ENCODE results near the gene USP48. TPM values are rescaled to one million over a fixed set of nuclear protein-coding genes. Genes with fewer than 3 reads are reported as not detected.
A peak's percentile ranks its signal among the peaks of the same experiment; 100 is the strongest.

The USP48 gene
- total and polyA plus RNA-seq, 10 of the 15 experiments (the other 5 are each of a cell fraction or from before 2014, with no cell fraction given) = 21.2 to 115 (median 75.5) TPM

GRCh38 chr1:21778405-21778727, 4.6 kb downstream of the USP48 start:
- ChIA-PET RAD21 (ENCODE audit: unreplicated experiment) (interaction anchor here (1.4 kb wide), 2 partner anchors 16 to 123 kb away, joined by 3 to 8 read pairs; no protein-coding TSS in a partner anchor), POLR2A (interaction anchor here (0.6 to 7.8 kb wide), 3 partner anchors 15 to 245 kb away, joined by 3 to 102 read pairs (median 6); no protein-coding TSS in a partner anchor), SMC1A (ENCODE audit: uncharacterized antibody, unreplicated experiment) (interaction anchor here (1.4 to 7.5 kb wide), 2 partner anchors 14 to 15 kb away, joined by 4 to 100 read pairs; no protein-coding TSS in a partner anchor), CTCF (interaction anchor here (1.1 to 1.4 kb wide), 3 partner anchors 15 to 18 kb away, joined by 3 to 4 read pairs (median 3); no protein-coding TSS in a partner anchor)
- WGBS (ENCODE audit: insufficient coverage, insufficient replicate concordance, low lambda C conversion rate, missing lambda C conversion rate) = 79% methylated on average over 2 of the region's 2 CpGs
- in situ Hi-C loops (cut with MboI) = loop anchor here (25.0 kb wide), 1 partner anchor 1809 kb away; no protein-coding TSS in a partner anchor
- no peak for FAIRE-seq
- no peaks in the 10 kb centered on the region; a peak in 2 of 4 replicates for H3K36me3 ChIP-seq (ENCODE audit: control insufficient read depth in 2 of 2, insufficient read depth in 2 of 2, low read length in 1 of 2)
- peaks cover 12% of the 10 kb centered on the region for H3K4me1 ChIP-seq (ENCODE audit: control insufficient read depth, insufficient read depth, low read length)
- no TSS peak for BruUV-seq (replicated peaks)
- 0 out of 2 replicates have a peak overlapping the region, but pooled peaks have one; percentile 20 for H3K9ac ChIP-seq (ENCODE audit: control insufficient read depth, insufficient read depth, low read length)
- H3K4me2 ChIP-seq (ENCODE audit: control insufficient read depth, insufficient read depth) = peak overlapping the region; percentile 69
- no peaks in the 10 kb centered on the region for H4K20me1 ChIP-seq (ENCODE audit: control insufficient read depth, insufficient read depth)
- no peak overlapping the region for H2AFZ ChIP-seq (ENCODE audit: control insufficient read depth, low read depth, low read length)
- no peaks in the 10 kb centered on the region for H3K27me3 ChIP-seq (replicated peaks in 1 of 2; ENCODE audit: control insufficient read depth in 2 of 2, insufficient read depth in 2 of 2, low read length in 1 of 2)
- TF ChIP-seq, protein P1, sequence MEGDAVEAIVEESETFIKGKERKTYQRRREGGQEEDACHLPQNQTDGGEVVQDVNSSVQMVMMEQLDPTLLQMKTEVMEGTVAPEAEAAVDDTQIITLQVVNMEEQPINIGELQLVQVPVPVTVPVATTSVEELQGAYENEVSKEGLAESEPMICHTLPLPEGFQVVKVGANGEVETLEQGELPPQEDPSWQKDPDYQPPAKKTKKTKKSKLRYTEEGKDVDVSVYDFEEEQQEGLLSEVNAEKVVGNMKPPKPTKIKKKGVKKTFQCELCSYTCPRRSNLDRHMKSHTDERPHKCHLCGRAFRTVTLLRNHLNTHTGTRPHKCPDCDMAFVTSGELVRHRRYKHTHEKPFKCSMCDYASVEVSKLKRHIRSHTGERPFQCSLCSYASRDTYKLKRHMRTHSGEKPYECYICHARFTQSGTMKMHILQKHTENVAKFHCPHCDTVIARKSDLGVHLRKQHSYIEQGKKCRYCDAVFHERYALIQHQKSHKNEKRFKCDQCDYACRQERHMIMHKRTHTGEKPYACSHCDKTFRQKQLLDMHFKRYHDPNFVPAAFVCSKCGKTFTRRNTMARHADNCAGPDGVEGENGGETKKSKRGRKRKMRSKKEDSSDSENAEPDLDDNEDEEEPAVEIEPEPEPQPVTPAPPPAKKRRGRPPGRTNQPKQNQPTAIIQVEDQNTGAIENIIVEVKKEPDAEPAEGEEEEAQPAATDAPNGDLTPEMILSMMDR (IDR thresholded peaks at IDR 0.05 in 2 of 3, conservative IDR thresholded peaks at IDR 0.05 in 1 of 3; ENCODE audit: control insufficient read depth in 2 of 3, extremely low read depth in 1 of 3, insufficient read depth in 1 of 3, low read depth in 3 of 3, low read length in 3 of 3) = no peak
- TF ChIP-seq EGR1 (IDR thresholded peaks at IDR 0.05; ENCODE audit: borderline replicate concordance in 1 of 2, low read depth in 2 of 2, low read length in 2 of 2) = no peak
- no peak for TF ChIP-seq IRF4 (IDR thresholded peaks at IDR 0.05; ENCODE audit: low read depth, low read length)
- TF ChIP-seq CHD1 (IDR thresholded peaks at IDR 0.05; ENCODE audit: low read depth, low read length) = no peak
- TF ChIP-seq ZNF207 (IDR thresholded peaks at IDR 0.05; ENCODE audit: borderline replicate concordance) = no peak
- TF ChIP-seq PAX5 (IDR thresholded peaks at IDR 0.05; ENCODE audit: borderline replicate concordance, low read depth, low read length) = no peak
- TF ChIP-seq RAD21 (IDR thresholded peaks at IDR 0.05; ENCODE audit: insufficient read depth, low read depth, low read length) = no peak
- TF ChIP-seq BRCA1 (IDR thresholded peaks at IDR 0.05; ENCODE audit: low read depth, low read length) = no peak
- TF ChIP-seq, protein P2, sequence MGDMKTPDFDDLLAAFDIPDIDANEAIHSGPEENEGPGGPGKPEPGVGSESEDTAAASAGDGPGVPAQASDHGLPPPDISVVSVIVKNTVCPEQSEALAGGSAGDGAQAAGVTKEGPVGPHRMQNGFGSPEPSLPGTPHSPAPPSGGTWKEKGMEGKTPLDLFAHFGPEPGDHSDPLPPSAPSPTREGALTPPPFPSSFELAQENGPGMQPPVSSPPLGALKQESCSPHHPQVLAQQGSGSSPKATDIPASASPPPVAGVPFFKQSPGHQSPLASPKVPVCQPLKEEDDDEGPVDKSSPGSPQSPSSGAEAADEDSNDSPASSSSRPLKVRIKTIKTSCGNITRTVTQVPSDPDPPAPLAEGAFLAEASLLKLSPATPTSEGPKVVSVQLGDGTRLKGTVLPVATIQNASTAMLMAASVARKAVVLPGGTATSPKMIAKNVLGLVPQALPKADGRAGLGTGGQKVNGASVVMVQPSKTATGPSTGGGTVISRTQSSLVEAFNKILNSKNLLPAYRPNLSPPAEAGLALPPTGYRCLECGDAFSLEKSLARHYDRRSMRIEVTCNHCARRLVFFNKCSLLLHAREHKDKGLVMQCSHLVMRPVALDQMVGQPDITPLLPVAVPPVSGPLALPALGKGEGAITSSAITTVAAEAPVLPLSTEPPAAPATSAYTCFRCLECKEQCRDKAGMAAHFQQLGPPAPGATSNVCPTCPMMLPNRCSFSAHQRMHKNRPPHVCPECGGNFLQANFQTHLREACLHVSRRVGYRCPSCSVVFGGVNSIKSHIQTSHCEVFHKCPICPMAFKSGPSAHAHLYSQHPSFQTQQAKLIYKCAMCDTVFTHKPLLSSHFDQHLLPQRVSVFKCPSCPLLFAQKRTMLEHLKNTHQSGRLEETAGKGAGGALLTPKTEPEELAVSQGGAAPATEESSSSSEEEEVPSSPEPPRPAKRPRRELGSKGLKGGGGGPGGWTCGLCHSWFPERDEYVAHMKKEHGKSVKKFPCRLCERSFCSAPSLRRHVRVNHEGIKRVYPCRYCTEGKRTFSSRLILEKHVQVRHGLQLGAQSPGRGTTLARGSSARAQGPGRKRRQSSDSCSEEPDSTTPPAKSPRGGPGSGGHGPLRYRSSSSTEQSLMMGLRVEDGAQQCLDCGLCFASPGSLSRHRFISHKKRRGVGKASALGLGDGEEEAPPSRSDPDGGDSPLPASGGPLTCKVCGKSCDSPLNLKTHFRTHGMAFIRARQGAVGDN (IDR thresholded peaks at IDR 0.05) = no peak
- no peak for TF ChIP-seq MXI1 (IDR thresholded peaks at IDR 0.05; ENCODE audit: low read depth, low read length)
- TF ChIP-seq TARDBP (IDR thresholded peaks at IDR 0.05; ENCODE audit: borderline replicate concordance) = no peak
- H3K9me3 ChIP-seq (replicated peaks; ENCODE audit: control insufficient read depth, insufficient read depth, low read length) = peaks cover 2% of the 10 kb centered on the region; the same call in 2 of the 3 replicates
- H3K4me3 ChIP-seq = peak overlapping the region; percentile 73; the same call in 1 of the 2 replicates
- DNase-seq (ENCODE audit: low read depth, low spot score) = no peak
- peak overlapping the region; percentile 100 for H3K27ac ChIP-seq (ENCODE audit: control insufficient read depth, insufficient read depth)
- ATAC-seq = no peak
- intact Hi-C loops (cut with micrococcal nuclease; ENCODE audit: unreplicated experiment) = no loop called here
- peaks cover 95% of the 10 kb centered on the region for H3K79me2 ChIP-seq (ENCODE audit: control insufficient read depth, insufficient read depth, low read length)

Measured in GM12878 (cell line).